Left renal pelvis (tissue), 4 donors: ENCODE measurements around the gene GTF2F1. TPM values are rescaled to one million over a fixed set of nuclear protein-coding genes. Genes with fewer than 3 reads are reported as not detected.
"Not testable (repeated sequence)": the region's sequence is repeated elsewhere in the genome, so short reads cannot be mapped to it uniquely, and the experiment has no call there.

Source experiments
- DNase-seq, 4 donors: peaks; one replicate each; pipeline ENCODE4 v3.0.0-alpha.2; 2013; ENCODE audit warnings: low read depth in 4 of 4, low spot score in 3 of 4
- polyA plus RNA-seq, 4 donors: library from polyadenylated mRNA; unstranded; fragments of 120-200 nt; gene quantifications; one replicate each; pipeline ENCODE4 v1.2.1, GENCODE V29; 2013; ENCODE audit not compliant: insufficient read length in 4 of 4

The GTF2F1 gene
- polyA plus RNA-seq, 4 donors = 67.6 to 99.8 (median 85.7) TPM

- DNase-seq = no peak
Observed at GRCh38 chr19:6392221-6393073, 517 bp downstream of the GTF2F1 start.

- DNase-seq = no peak
Observed at GRCh38 chr19:6387372-6387771, 5.6 kb downstream of the GTF2F1 start.

- DNase-seq = no peak
Observed at GRCh38 chr19:6384381-6384780, 8.6 kb downstream of the GTF2F1 start.

DNA sequence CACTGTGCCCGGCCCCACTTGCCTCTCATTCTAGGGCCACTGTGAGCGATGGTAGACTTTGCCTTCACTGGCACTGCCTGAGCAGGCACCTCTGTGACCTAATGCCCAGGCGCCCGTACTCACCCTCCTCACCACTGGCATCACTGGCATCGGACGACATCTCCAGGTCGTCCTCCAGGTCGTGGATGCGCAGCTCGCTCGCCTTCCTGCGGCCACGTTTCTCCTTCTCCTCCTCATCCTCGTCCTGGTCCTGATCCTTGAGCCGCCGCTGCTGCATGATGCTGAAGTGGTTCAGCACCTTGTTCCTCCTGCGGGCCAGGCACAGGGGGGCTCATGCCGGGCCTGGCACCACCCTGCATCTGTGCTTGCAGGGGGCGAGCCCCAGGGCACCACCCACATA is 9.8 kb downstream of the GTF2F1 start:
- DNase-seq = no peak

- DNase-seq = no peak
Observed at GRCh38 chr19:6381030-6381750, 11.8 kb downstream of the GTF2F1 start.

GRCh38 chr19:6379744-6380143 is 13.2 kb downstream of the GTF2F1 start:
- no peak for DNase-seq

GRCh38 chr19:6378486-6378885 is 14.5 kb downstream of the GTF2F1 start:
- no peak for DNase-seq

- no peak for DNase-seq
Observed at GRCh38 chr19:6378041-6378440, 14.9 kb downstream of the GTF2F1 start.

GRCh38 chr19:6376512-6377190 is 16.3 kb downstream of the GTF2F1 start:
- no peak for DNase-seq

DNA sequence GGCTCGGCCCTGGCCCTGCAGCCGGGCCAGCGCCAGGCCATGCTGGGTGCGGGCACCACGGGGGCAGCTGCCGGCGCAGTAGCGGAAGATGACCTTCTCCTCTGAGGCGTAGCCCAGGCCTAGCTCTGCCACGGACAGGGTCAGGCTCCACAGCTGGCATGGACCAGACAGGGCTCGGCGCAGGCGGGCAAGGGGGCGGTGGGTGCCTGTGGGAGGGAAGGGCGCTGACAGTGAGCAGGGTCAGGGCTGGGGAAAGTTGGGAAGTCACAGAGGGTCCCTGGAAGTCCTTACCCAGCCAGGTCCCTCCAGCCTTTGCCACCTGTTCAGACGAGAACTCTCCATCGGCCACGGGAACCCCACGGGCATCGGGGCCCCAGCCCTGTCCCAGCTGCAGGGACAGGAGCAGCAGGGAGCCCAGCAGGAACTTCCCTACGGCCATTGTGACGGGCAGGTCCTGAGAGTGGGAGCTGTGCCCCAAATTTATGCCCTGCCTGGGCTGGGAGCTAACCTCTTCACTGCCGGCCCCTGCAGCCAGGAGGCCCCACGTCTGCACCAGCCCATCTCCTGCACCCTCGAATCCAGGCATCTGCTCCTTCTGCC is 17.5 kb downstream of the GTF2F1 start, which contains the start of gene PSPN:
Gene PSPN (minus strand): TSS at position 523 of the 600 bp plus-strand sequence. CDS start 84 bp downstream, at position 439.
- DNase-seq = no peak

DNA sequence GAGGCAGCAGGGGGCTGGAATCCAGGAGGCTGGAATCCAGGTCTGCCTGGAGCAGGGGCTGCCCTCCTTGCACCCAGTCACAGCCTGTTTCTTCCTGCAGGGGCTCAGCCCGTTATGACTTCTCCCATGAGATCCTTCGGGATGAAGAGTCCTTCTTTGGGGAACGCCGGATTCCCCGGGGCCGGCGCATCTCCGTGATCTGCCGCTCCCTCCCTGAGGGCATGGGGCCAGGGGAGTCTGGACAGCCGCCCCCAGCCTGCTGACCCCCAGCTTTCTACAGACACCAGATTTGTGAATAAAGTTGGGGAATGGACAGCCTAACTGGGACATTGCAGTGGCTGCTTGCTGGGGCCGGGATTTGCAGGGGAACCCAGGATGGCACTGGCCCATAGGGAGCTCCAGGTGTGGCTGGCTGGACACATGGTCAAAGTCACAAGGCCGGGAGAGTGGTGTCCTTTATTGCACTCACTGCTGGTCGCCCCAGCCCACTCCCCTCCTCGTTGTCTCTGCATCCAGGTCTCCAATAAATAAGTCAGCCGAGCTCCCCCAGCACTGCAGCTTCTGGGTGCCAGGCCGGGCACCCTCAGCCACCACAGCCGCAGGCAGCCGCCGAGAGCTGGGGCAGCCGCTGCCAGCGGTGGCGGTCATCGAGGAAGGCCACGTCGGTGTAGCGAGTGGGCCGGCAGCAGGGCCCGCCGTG is 18.1 kb downstream of the GTF2F1 start:
- no peak for DNase-seq

DNA sequence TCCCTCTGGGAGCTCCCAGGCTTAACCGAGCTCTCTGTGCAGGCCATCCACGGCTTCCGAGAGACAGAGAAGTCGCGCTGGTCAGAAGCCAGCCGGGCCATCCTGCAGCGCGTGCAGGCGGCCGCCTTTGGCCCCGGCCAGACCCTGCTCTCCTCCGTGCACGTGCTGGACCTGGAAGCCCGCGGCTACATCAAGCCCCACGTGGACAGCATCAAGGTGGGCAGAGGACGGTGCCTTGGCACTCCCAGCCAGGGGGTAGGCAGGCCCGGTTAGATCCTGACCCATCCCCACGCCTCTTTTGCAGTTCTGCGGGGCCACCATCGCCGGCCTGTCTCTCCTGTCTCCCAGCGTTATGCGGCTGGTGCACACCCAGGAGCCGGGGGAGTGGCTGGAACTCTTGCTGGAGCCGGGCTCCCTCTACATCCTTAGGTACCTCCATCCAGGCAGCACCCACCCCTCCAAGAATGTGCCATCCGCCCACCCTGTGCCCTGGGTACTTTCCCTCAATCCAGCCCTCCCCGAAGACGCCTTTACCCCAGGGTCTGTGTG is 18.7 kb downstream of the GTF2F1 start:
- DNase-seq = no peak

DNA sequence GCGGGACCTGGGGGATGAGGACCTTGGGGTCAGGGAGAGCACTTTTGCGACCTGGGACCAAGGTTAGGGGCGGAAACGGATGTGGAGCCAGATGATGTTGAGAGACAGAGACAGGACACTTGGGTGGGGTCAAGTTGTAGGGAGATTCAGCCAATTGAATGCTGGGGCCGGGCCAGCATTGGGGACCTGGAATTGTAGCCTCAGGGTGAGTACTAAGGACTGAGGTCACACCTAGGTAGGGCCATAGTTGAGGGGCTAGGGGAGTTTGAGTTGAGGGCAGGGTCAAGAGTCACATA is 19.2 kb downstream of the GTF2F1 start:
- no peak for DNase-seq

- DNase-seq = peak; percentile 90 to 95 (median 93)
Observed at GRCh38 chr19:6373096-6373812, 19.7 kb downstream of the GTF2F1 start.

DNA sequence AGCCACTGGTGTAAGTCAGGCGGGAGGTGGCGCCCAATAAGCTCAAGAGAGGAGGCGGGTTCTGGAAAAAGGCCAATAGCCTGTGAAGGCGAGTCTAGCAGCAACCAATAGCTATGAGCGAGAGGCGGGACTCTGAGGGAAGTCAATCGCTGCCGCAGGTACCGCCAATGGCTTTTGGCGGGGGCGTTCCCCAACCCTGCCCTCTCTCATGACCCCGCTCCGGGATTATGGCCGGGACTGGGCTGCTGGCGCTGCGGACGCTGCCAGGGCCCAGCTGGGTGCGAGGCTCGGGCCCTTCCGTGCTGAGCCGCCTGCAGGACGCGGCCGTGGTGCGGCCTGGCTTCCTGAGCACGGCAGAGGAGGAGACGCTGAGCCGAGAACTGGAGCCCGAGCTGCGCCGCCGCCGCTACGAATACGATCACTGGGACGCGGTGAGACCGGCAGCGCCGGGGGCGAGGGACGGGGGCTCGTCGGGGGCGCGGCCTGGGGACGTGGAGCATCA is 20.3 kb downstream of the GTF2F1 start, which contains the start of gene ALKBH7:
Gene ALKBH7 (plus strand): TSS at position 201 of the 502 bp plus-strand sequence. CDS start 27 bp downstream, at position 228.
- DNase-seq = peak; percentile 99 to 100 (median 100)

DNA sequence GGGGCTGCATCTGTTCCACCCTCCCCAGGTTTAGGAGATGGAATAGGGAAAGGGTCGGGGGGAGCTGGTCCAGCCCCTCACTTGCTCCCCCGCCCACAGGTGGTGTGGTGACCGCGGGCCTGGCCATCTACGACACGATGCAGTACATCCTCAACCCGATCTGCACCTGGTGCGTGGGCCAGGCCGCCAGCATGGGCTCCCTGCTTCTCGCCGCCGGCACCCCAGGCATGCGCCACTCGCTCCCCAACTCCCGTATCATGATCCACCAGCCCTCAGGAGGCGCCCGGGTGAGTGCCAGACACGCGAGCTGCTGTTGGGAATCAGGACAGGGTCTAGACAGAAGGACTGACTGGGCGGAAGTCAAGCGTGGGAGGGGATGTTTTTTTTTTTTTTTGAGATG is 28.6 kb downstream of the GTF2F1 start:
- no peak for DNase-seq

- no peak for DNase-seq
Observed at GRCh38 chr19:6362351-6362801, 30.6 kb downstream of the GTF2F1 start.

GRCh38 chr19:6362027-6362350 is 31.0 kb downstream of the GTF2F1 start:
- no peak for DNase-seq

DNA sequence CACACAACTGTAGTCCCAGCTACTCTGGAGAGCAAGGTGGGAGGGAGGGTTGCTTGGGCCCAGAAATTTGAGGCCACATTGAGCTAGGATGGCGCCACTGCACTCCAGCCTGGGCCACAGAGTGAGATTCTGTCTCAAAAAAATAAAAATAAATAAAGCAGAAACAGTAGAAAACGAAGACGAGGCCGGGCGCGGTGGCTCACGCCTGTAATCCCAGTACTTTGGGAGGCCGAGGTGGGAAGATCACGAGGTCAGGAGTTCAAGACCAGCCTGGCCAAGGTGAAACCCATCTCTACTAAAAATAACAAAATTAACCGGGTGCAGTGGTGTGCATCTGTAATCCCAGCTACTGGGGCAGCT is 32.1 kb downstream of the GTF2F1 start:
- not testable (repeated sequence) for DNase-seq
